ENCODE results near the gene SFMBT2. TPM values are rescaled to one million over a fixed set of nuclear protein-coding genes. Genes with fewer than 3 reads are reported as not detected.

SFMBT2 gene
- total and polyA plus RNA-seq, 10 of the 15 experiments (the other 5 are each of a cell fraction or from before 2014, with no cell fraction given), result 2.8 to 29.6 (median 15.1) TPM

GRCh38 chr10:7403620-7404019 lies 7.2 kb downstream of the SFMBT2 start:
- TF ChIP-seq MEF2B (IDR thresholded peaks at IDR 0.05; ENCODE audit: partially characterized antibody, poor library complexity, severe bottlenecking) (no peak), ZZZ3 (IDR thresholded peaks at IDR 0.05; ENCODE audit: control insufficient read depth, insufficient read length, low read depth) (no peak), JUND (IDR thresholded peaks at IDR 0.05; ENCODE audit: low read depth, low read length) (no peak), IRF3 (IDR thresholded peaks at IDR 0.05) (no peak), HDAC6 (IDR thresholded peaks at IDR 0.05; ENCODE audit: unreplicated experiment) (no peak), BCL3 (IDR thresholded peaks at IDR 0.05; ENCODE audit: borderline replicate concordance, insufficient read depth, low read depth, low read length, poor library complexity, severe bottlenecking) (no peak), HDGF (IDR thresholded peaks at IDR 0.05) (no peak), CUX1 (IDR thresholded peaks at IDR 0.05; ENCODE audit: insufficient replicate concordance, low read depth, low read length) (no peak), CBX3 (IDR thresholded peaks at IDR 0.05; ENCODE audit: borderline replicate concordance, low read depth) (no peak), NRF1 (conservative IDR thresholded peaks at IDR 0.05; ENCODE audit: low read depth, low read length) (no peak)
- Histone ChIP-seq H3K4me1 (ENCODE audit: control insufficient read depth, insufficient read depth, low read length) (no peaks in the 10 kb centered on the region; the same call in 1 of the 2 replicates), H3K27ac (ENCODE audit: control insufficient read depth, insufficient read depth) (no peak overlapping the region), H3K4me3 (no peak overlapping the region), H3K9me3 (replicated peaks; ENCODE audit: control insufficient read depth, insufficient read depth, low read length) (no peaks in the 10 kb centered on the region), H3K36me3 (ENCODE audit: control insufficient read depth in 2 of 2, insufficient read depth in 2 of 2, low read length in 1 of 2) (peaks cover 10 to 17% of the 10 kb centered on the region in 2 experiments), H3K9ac (ENCODE audit: control insufficient read depth, insufficient read depth, low read length) (no peak overlapping the region), H4K20me1 (ENCODE audit: control insufficient read depth, insufficient read depth) (peaks cover 10% of the 10 kb centered on the region), H3K27me3 (replicated peaks in 1 of 2; ENCODE audit: control insufficient read depth in 2 of 2, insufficient read depth in 2 of 2, low read length in 1 of 2) (no peaks in the 10 kb centered on the region), H2AFZ (ENCODE audit: control insufficient read depth, low read depth, low read length) (no peak overlapping the region), H3K79me2 (ENCODE audit: control insufficient read depth, insufficient read depth, low read length) (peaks cover 94% of the 10 kb centered on the region), H3K4me2 (ENCODE audit: control insufficient read depth, insufficient read depth) (no peak overlapping the region)
- ChIA-PET CTCF (interaction anchor here (1.2 to 2.1 kb wide), 3 partner anchors 13 to 484 kb away, joined by 3 to 8 read pairs (median 3); no protein-coding TSS in a partner anchor), SMC1A (ENCODE audit: uncharacterized antibody, unreplicated experiment) (interaction anchor here (1.2 to 1.9 kb wide), 3 partner anchors 14 to 66 kb away, joined by 3 to 5 read pairs (median 4); no protein-coding TSS in a partner anchor), POLR2A (no interaction called here), RAD21 (ENCODE audit: unreplicated experiment) (interaction anchor here (0.9 to 1.2 kb wide), 2 partner anchors 144 to 484 kb away, joined by 3 to 4 read pairs; no protein-coding TSS in a partner anchor)
- in situ Hi-C loops (cut with MboI), result loop anchor here (25.0 kb wide), 1 partner anchor 741 kb away; no protein-coding TSS in a partner anchor
- no TSS peak for BruUV-seq (replicated peaks)
- DNase-seq (ENCODE audit: low read depth, low spot score) (no peak), FAIRE-seq (no peak), ATAC-seq (no peak)
- intact Hi-C loops (cut with micrococcal nuclease; ENCODE audit: unreplicated experiment), result no loop called here
- 35% methylated on average over 1 of the region's 1 CpG for WGBS (ENCODE audit: insufficient coverage, insufficient replicate concordance, low lambda C conversion rate, missing lambda C conversion rate)
